Retina (tissue), 1 donor: ENCODE data around the gene IMMP1L.
"Not testable (repeated sequence)": the region's sequence is repeated elsewhere in the genome, so short reads cannot be mapped to it uniquely, and the experiment has no call there.

Experiments
- DNase-seq: peaks from one replicate; pipeline ENCODE4 v3.0.0-alpha.2; 2016

Gene IMMP1L

DNA sequence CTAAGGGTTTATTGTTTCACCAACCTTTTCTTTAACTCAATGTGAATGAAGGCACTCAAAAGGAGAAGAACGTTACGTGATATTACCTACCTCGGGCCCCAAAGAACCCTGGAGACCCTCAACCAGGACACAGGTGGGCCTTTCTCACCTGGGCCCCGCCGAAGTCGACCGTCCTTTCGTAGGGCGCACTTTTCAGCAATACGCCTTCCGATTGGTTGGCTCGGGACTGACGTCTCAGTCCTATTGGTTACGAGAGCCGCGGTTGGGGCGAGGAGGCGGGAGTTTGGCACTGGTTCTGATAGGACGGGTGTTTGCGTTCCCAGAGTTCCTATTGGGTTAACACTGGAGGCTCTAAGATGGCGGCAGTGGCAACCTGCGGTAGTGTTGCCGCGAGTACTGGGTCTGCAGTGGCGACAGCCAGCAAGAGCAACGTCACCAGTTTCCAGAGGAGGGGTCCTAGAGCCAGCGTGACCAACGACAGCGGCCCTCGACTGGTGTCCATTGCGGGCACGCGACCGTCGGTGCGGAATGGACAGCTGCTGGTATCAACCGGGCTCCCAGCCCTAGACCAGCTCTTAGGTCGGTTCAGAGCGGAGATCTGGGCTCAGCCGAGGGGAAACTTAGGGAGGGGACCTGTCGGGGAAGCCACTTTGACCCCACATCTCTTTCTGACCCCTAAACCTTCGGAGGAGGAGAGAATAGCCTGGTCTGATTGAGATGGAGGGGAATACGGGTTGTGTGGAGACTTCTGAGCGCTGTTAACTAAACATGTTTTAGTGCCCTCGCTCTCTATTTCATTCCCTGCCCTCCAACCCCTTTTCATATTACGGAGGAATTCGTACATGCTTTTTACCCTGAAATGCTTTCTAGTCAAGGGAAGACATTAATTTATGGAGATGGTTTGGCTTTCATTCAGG, at the start of gene IMMP1L, which contains the start of gene ELP4:
Gene IMMP1L (minus strand): TSS at position 194 of the 917 bp plus-strand sequence. CDS start 46,346 bp downstream, outside the sequence.
Gene ELP4 (plus strand): TSS at position 339 of the 917 bp plus-strand sequence. CDS start 18 bp downstream, at position 357.
- DNase-seq, result peak; percentile 97

DNA sequence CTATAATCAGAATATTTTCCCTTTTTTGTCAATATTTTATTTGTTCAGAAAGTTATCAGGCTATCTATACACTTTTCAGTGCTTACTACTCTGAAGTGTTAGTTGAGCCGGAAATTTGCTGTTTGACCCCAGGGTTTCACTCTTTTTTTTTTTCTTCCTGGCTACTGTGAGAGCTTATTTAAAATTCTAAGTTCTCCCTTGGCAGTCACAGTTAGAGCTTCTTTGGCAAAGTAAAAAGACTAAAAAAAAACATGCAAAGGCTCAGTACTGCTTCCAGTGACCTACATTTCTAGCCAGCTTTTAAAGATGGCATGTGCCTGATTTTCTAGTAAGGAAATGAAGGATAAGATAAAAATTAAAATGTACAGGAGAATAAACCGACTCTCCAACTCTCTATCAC, 48.6 kb upstream of the IMMP1L start:
- DNase-seq, result no peak

DNA sequence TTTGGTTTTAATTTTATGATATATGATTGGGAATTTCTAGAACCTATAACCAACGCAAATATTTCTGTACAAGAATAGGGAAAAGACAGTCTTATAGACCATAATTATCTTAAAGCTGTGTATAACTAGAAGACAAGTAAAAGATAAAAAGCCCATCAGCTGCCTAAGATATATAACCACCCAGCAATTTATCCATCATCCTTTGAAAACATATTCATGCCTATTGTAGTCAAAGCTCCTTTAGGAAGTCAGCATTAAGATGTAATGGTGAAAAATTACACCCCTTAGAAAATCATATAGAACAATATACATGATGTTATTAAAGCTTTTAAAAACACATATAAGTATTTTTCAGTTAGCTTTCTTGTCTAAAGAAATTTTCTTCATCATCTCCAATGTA, 46.5 kb upstream of the IMMP1L start:
- DNase-seq, result no peak

- DNase-seq, result no peak
These were observed 33.4 kb upstream of the IMMP1L start for GRCh38 chr11:31542862-31543261.

- no peak for DNase-seq
These were observed 26.1 kb upstream of the IMMP1L start for GRCh38 chr11:31535479-31535878.

DNA sequence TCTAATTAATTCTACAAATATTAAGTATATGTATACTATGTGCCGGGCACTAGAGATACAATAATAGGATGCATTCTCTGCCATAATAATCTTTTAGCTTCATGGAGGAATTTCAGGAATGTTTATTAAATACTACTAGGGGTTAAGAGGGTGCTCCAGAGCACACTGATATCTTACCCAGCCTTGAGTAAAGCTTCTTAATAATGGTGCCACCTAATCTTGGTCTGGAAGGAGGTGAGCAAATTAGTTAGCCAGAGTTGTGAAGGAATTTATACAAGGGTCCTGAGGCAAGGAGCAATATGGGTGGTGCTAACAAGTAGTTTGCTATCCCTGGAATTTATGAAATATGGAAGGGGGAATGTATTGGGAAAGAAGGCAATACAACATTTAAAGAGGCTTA, 21.9 kb upstream of the IMMP1L start:
- no peak for DNase-seq

DNA sequence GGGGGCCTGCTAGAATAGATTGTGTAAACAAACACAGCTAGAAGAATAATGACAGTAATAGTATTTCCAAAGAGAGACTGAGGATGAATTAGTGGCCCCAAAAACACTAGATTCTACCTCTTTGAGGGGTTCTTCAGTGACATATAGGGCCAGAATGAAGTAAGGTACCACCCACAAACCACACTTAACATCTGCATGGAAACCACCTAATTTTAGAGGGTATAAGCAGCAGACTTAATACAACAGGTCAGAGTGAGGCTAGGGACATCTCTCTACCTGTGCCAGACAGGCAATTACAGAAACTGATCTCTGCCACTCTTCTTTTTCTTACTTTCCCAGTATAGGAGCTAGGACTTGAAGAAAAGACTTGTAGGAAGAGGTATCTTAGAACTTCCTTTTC, 20.3 kb upstream of the IMMP1L start:
- DNase-seq, result no peak

DNA sequence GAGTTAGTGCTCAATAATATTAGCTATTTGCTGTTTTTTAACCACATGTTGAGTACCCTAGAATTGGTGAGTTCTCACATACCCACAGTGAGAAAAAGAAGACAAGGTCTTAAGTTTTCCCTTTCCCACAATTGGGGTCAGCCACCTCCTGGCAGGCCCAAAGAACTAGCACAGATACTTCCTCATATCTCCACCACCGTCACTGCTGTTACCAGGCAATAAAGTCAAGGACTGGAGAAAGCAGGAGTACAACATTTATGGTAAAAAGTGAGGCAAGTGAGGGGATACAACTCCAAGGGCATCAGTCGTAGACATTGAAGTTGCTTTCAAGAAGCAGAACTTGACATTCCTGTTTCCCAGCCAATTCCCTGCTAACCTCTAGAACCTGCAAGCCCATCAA, 19.8 kb upstream of the IMMP1L start:
- DNase-seq, result no peak

GRCh38 chr11:31521497-31522150, 12.2 kb upstream of the IMMP1L start:
- DNase-seq, result no peak

DNA sequence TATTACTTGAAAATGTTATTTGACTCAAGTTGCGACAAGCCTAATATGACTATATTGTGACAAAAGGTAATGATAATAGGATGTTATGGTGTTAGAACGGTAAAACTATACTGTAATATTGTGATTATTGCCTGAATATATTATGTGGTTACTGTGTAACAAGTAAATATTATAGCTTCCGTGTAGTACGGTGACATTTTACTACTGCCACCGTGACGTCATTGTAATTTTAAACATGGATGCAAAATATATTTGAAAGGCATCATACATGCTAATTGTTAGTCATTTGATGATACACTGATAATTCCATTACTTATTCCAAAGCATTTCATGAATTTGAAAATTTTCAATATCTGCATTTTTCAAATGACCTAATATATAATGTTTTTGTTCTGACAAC, 2.7 kb upstream of the IMMP1L start:
- DNase-seq, result no peak

GRCh38 chr11:31509051-31509428, 382 bp downstream of the IMMP1L start:
- no peak for DNase-seq

- no peak for DNase-seq
These were observed 8.9 kb downstream of the IMMP1L start for GRCh38 chr11:31500560-31500959.

DNA sequence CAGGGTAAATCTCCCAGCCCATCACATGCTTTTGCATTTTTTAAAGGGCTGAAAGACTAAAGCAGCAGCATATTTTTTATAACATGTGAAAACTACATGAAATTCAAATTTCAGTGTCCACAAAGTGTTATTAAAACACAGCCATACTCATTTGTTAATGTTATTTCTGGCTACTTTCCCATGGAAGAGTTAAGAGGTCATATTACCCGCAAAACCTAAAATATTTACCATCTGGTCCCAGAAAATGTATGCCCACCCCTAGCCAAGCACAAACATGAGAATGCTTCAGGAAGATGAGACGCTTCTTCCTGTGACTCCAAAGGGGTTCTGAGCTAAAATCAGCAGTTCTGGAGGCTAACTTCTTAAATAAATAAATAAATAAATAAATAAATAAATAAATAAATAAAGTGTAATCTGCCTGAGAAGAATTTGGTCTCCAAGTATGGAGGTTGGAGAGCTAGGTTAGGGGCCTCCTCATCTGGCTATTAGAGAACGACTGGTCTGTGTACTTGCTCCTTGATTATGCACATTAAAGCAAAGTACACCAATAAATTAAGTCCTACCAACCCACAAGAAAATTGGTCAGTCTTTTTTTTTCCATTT, 9.7 kb downstream of the IMMP1L start:
- no peak for DNase-seq

DNA sequence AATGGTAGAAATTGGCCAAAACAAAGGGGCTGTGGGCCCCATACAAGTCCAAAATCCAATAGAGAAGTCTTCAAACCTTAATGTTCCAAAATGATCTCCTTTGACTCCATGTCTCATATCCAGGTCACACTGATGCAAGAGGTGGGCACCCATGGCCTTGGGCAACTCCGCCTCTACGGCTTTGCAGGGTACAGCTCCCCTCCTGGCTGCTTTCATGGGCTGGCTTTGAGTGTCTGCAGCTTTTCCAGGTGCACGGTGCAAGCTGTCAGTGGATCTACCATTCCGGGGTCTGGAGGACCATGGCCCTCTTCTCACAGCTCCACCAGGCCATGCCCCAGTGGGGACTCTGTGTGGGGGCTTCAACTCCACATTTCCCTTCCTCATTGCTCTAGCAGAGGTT, 15.7 kb downstream of the IMMP1L start:
- DNase-seq, result not testable (repeated sequence)

DNA sequence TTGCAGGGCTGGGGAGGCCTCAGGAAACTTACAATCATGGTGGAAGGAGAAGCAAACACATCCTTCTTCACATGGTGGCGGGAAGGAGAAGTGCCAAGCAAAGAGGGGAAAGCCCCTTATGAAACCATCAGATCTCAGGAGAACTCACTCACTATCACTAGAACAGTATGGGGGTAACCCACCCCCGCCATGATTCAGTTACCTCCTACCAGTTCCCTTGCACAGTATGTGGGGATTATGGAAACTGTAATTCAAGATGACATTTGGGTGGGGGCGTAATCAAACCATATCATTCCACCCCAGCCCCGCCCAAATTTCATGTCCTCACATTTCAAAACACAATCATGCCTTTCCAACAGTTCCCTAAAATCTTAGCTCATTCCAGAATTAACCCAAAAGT, 16.2 kb downstream of the IMMP1L start:
- no peak for DNase-seq

DNA sequence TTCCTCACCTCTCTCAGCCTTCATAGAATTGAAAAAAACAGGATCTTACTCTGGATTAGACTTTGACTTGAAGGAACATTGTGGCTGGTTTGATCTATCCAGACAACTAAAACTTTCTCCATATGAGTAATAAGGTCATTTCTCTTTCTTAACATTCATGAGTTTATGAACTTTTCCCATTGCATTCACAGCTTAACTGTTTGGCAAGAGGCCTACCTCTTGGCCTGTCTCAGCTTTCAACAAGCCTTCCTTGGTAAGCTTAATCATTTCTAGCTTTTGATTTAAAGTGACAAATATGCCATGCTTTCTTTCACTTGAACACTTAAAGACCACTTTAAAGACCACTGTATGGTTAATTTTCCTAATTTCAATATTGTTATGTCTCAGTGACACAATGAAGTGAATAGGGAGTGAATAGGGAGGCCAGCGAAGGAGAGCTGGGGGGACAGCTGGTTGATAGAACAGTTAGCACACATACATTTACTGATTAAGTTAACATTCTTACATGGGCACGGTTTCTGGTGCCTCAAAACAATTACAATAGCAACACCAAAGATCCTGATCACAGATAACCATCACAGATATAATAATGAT, 17.0 kb downstream of the IMMP1L start:
- no peak for DNase-seq

- peak; percentile 49 for DNase-seq
These were observed 21.6 kb downstream of the IMMP1L start for GRCh38 chr11:31487848-31488247.

DNA sequence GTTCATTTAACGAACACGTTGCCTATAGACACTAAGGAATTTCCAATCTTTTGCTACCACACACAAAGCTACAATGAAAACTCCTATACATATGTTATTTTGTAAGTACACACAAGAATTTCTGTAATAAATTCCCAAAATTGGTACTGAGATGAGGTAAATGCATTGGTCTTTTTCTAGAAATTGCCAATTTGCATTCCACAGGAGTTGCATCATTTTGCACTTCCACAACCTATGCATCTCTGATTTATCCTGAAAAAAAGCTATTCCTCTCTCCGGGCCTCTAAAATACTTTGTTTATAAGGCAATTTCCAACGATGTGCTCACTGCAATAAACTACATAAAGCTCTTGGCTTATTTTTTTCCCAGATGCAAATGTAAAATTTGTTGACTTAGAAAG, 24.9 kb downstream of the IMMP1L start:
- no peak for DNase-seq

DNA sequence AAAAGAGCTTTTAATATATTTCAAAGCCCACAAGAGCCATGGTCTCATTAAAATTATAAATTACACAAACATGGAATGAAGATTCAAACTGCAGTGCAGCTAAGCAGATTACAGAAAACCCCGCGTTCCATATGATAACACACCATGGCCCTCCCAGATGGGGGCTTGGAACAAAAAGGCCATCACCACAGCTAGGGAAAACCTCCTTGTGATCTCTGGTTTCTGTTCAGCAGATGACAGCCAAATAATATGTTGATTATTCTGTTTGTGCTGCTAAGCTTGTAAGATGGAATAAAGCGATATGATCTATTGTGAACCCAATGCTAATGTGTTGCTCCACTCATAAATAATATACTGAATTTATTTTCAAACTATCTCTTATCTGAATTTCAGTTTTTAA, 28.5 kb downstream of the IMMP1L start:
- peak; percentile 36 for DNase-seq

DNA sequence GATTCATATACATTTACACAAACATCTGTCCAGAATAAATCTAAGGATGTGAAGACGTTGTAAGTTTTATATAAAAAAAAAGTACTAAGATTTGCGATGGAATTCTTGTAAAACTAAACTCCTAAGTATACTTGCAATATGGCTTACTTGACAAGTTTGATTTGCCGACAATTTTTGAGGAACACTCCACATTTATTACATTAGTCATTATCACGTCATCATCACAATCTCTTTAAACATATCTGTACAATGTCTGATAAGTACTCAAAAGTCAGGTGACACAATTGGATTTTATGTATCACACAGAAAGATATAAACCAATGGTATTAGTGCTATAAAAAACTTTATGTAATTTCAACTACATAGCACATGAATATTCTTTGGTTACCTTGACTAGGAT, 30.4 kb downstream of the IMMP1L start:
- no peak for DNase-seq

DNA sequence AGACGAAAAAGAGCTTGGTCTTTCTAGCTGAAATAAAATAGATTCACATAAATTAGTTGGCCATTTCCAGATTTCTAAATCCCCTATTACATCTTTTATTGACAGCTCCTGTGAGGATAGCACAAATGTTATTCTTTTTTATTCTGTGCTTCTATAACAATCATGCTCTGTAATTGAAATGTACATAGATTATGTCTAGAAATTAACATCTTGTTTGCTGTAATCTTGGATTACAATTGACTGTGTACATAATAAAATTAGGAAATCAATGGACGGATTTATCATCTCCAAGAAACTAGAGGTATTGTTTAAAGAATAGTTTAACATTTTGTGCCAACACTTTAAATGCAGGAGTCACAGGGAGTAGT, 31.2 kb downstream of the IMMP1L start:
- no peak for DNase-seq

DNA sequence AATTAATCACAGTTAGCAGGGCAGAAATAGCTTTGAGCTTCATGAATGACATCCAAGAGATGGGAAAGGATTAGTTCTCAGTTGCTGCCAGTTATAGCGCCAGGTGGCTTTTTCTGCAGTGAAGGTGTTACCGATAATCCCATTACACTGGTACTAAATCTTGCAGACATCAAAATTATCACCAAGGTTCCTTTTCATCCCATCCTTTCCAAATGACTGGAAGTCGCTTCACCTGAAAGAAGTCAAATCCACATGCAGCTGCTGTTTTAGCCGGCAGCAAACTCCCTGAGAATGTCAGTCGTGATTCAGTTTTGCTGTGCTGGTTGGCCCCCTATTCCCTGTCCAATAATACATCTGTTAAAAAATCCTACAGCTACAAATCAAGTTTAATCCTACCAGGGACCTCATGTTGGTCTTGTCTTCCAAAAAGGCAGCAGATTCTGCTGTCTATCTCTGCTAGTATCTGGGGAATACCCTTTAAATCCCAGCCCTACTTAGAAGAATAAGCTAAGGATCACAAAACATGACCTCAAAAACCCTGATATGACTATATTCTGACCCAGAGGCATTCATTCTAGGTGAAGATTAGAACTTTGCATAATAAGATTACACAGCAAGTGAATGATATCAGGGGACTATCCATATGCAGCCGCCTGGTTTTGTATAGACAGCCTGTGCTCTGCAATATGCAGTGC, 31.7 kb downstream of the IMMP1L start:
- peak; percentile 45 for DNase-seq

DNA sequence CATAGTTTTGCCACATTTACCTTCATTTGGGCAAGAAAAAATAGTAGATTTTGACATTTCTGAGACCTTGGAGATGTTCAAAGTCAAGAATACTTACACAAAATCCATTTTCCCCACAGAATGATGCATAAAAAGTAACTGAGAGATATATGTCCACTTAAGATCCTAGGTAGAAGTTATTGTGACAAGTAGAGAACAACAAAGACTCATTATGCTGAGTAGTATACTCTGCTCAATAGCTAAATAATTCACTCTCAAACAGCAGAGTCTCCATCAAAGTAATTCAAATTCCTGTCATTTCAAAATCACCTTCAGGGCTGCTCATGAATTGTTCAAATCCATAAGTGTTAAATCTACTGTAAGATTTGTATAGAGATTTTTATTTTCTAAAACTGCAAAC, 35.3 kb downstream of the IMMP1L start:
- no peak for DNase-seq
